Astrocyte (in vitro differentiated cells and primary cell): Measurements from ENCODE around the gene NAT9. TPM values are rescaled to one million over a fixed set of nuclear protein-coding genes. Genes with fewer than 3 reads are reported as not detected.

Experiments used
- DNase-seq: peaks from one replicate; pipeline ENCODE4 v3.0.0-alpha.2; 2010; ENCODE audit warnings: low read depth
- FAIRE-seq: peaks from 2 replicates; lab custom pipeline; 2011; peaks lifted over from hg19 to GRCh38; lab: Jason Lieb, UNC
- H2AFZ ChIP-seq: 2 replicates; pipeline ENCODE4 v1.6.0; 2012; ENCODE audit warnings: low read depth, low read length, inconsistent platforms
- H3K27ac ChIP-seq: 2 replicates; pipeline ENCODE4 v1.5.1; 2011; ENCODE audit warnings: low read depth, low read length, inconsistent platforms
- H3K27me3 ChIP-seq: 2 replicates; pipeline ENCODE4 v1.6.0; 2011; ENCODE audit warnings: low read length, inconsistent platforms; ENCODE audit not compliant: insufficient read depth
- H3K36me3 ChIP-seq: 2 replicates; pipeline ENCODE4 v1.5.1; 2011; ENCODE audit warnings: low read length, inconsistent platforms; ENCODE audit not compliant: insufficient read depth
- H3K4me1 ChIP-seq: 2 replicates; pipeline ENCODE4 v1.5.1; 2011; ENCODE audit warnings: low read length, inconsistent platforms; ENCODE audit not compliant: insufficient read depth
- H3K4me2 ChIP-seq: 2 replicates; pipeline ENCODE4 v1.6.0; 2012; ENCODE audit warnings: low read length, inconsistent platforms
- H3K4me3 ChIP-seq: 2 replicates; pipeline ENCODE4 v1.5.1; 2011; ENCODE audit warnings: low read depth, mild to moderate bottlenecking, low read length, inconsistent platforms; ENCODE audit not compliant: insufficient read depth
- H3K79me2 ChIP-seq: 2 replicates; pipeline ENCODE4 v1.6.0; 2012; ENCODE audit warnings: mild to moderate bottlenecking, low read length, inconsistent platforms; ENCODE audit not compliant: insufficient read depth
- H3K9ac ChIP-seq: 2 replicates; pipeline ENCODE4 v1.6.0; 2012; ENCODE audit warnings: mild to moderate bottlenecking, low read length, inconsistent platforms
- H3K9me3 ChIP-seq: 2 replicates; pipeline ENCODE4 v1.5.1; 2012; ENCODE audit warnings: low read depth, mild to moderate bottlenecking, low read length, inconsistent platforms; ENCODE audit not compliant: insufficient read depth
- H4K20me1 ChIP-seq: 2 replicates; pipeline ENCODE4 v1.6.0; 2012; ENCODE audit warnings: low read length, inconsistent platforms; ENCODE audit not compliant: insufficient read depth
- H3K27ac Mint-ChIP-seq: one replicate; pipeline ENCODE4 v1.8.0; 2021; ENCODE audit warnings: mild to moderate bottlenecking, mixed read lengths; ENCODE audit not compliant: unreplicated experiment
- H3K27me3 Mint-ChIP-seq: one replicate; pipeline ENCODE4 v1.8.0; 2021; ENCODE audit warnings: low read depth, mixed read lengths; ENCODE audit not compliant: unreplicated experiment
- H3K36me3 Mint-ChIP-seq: one replicate; pipeline ENCODE4 v1.8.0; 2021; ENCODE audit warnings: low read depth, mixed read lengths; ENCODE audit not compliant: unreplicated experiment
- H3K4me1 Mint-ChIP-seq: one replicate; pipeline ENCODE4 v1.8.0; 2021; ENCODE audit warnings: low read depth, mixed read lengths; ENCODE audit not compliant: unreplicated experiment
- H3K4me3 Mint-ChIP-seq: one replicate; pipeline ENCODE4 v1.8.0; 2021; ENCODE audit warnings: mild to moderate bottlenecking, moderate library complexity, mixed read lengths; ENCODE audit not compliant: unreplicated experiment
- H3K9me3 Mint-ChIP-seq: one replicate; pipeline ENCODE4 v1.8.0; 2021; ENCODE audit warnings: mild to moderate bottlenecking, mixed read lengths; ENCODE audit not compliant: unreplicated experiment
- EZH2 ChIP-seq: IDR thresholded peaks from 2 replicates; pipeline ENCODE4 v1.6.1; 2012; ENCODE audit warnings: mild to moderate bottlenecking, low read length, inconsistent platforms; ENCODE audit not compliant: insufficient read depth
- total RNA-seq: library from RNA; stranded (reverse); gene quantifications from 2 replicates; pipeline ENCODE4 v1.2.1, GENCODE V29; 2021
- TF ChIP-seq, protein P1 (sequence below): IDR thresholded peaks from 2 replicates; pipeline ENCODE4 v1.5.1; 2011; ENCODE audit warnings: low read depth, mild to moderate bottlenecking, inconsistent platforms, low read length, moderate library complexity; ENCODE audit not compliant: insufficient read depth

NAT9 gene
- total RNA-seq, 1 donor from 2014 or later, result 58.4 TPM

DNA sequence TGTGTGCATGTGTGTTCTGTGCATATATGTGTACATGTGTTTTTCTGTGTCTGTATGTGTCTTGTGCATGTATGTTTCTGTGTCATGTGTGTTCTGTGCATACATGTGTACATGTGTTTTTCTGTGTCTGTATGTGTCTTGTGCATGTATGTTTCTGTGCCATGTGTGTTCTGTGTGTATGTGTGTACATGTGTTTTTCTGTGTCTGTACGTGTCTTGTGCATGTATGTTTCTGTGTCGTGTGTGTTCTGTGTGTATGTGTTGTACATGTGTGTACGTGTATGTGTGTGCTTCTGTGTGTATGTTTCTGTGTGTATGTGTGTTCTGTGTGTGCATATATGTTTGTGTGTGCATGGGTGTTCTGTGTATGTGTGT, 47.5 kb downstream of the NAT9 start:
- H3K27me3 Mint-ChIP-seq, result peaks cover 18% of the 10 kb centered on the region
- no peaks in the 10 kb centered on the region for H3K36me3 Mint-ChIP-seq
- Histone ChIP-seq H3K4me1 (no peaks in the 10 kb centered on the region), H3K79me2 (no peaks in the 10 kb centered on the region), H4K20me1 (no peaks in the 10 kb centered on the region), H3K4me3 (no peak overlapping the region), H3K36me3 (no peaks in the 10 kb centered on the region), H3K27me3 (peaks cover 4% of the 10 kb centered on the region), H3K9me3 (peaks cover 11% of the 10 kb centered on the region), H3K9ac (no peak overlapping the region), H3K4me2 (no peak overlapping the region), H2AFZ (no peak overlapping the region), H3K27ac (no peak overlapping the region)
- TF ChIP-seq, protein P1, sequence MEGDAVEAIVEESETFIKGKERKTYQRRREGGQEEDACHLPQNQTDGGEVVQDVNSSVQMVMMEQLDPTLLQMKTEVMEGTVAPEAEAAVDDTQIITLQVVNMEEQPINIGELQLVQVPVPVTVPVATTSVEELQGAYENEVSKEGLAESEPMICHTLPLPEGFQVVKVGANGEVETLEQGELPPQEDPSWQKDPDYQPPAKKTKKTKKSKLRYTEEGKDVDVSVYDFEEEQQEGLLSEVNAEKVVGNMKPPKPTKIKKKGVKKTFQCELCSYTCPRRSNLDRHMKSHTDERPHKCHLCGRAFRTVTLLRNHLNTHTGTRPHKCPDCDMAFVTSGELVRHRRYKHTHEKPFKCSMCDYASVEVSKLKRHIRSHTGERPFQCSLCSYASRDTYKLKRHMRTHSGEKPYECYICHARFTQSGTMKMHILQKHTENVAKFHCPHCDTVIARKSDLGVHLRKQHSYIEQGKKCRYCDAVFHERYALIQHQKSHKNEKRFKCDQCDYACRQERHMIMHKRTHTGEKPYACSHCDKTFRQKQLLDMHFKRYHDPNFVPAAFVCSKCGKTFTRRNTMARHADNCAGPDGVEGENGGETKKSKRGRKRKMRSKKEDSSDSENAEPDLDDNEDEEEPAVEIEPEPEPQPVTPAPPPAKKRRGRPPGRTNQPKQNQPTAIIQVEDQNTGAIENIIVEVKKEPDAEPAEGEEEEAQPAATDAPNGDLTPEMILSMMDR, result no peak
- TF ChIP-seq EZH2, result no peak
- no peak for DNase-seq
- no peaks in the 10 kb centered on the region for H3K4me1 Mint-ChIP-seq
- no peak overlapping the region for H3K4me3 Mint-ChIP-seq
- no peaks in the 10 kb centered on the region for H3K9me3 Mint-ChIP-seq
- no peak overlapping the region for H3K27ac Mint-ChIP-seq
- peak; percentile 13 for FAIRE-seq

DNA sequence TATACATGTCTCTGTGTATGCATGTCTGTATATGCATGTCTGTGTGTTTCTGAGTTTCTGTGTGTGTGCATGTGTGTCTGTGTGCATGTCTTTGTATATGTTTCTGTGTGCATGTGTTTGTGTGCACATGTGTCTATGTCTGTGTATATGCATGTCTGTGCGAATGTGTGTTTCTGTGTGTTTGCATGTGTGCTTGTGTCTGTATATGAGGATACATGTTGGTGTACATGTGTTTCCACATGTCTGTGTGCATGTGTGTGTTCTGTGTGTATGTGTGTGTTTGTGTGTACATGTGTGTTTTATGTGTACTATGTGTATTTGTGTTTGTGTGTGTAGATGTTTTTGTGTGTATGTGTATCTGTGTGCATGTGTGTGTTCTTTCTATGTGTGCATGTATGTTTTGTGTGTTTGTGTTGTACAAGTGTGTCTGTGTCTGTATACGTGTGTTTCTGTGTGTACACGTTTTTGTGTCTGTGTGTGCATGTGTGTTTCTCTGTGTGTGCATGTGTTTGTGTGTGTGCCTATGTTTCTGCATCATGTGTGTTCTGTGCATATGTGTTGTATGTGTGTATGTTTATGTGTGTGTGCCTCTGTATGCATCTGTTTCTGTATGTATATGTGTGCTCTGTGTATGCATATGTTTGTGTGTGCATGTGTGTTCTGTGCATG, 48.0 kb downstream of the NAT9 start:
- TF ChIP-seq, protein P1, result no peak
- no peak for TF ChIP-seq EZH2
- H3K36me3 Mint-ChIP-seq, result no peaks in the 10 kb centered on the region

DNA sequence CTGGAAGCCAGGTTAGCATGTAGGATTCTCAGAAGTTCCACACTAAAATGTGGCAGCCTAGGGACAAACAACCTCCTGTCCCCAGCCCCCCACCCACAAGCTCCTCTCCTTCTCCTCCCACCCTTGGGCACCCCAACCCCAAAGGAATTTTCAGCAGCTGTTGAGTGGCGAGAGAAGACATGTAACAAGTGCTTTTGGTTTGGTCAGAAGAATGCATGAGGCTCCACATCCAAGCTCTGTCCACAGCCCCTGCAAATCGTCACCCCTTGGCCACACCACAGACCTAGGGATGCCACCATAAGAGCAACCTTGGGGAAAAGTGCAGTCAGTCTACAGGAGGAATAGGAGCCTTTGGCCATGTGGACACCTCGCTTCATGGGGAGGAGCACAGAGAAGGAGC, 51.0 kb downstream of the NAT9 start:
- Histone ChIP-seq H3K4me2 (no peak overlapping the region), H3K27me3 (peaks cover 4% of the 10 kb centered on the region), H4K20me1 (no peaks in the 10 kb centered on the region), H3K36me3 (no peaks in the 10 kb centered on the region), H3K4me3 (no peak overlapping the region), H3K27ac (no peak overlapping the region), H3K4me1 (no peaks in the 10 kb centered on the region), H3K9ac (no peak overlapping the region), H2AFZ (no peak overlapping the region), H3K9me3 (peaks cover 11% of the 10 kb centered on the region), H3K79me2 (no peaks in the 10 kb centered on the region)
- H3K4me3 Mint-ChIP-seq, result no peak overlapping the region
- FAIRE-seq, result no peak
- peaks cover 27% of the 10 kb centered on the region for H3K27me3 Mint-ChIP-seq
- TF ChIP-seq EZH2, result no peak
- TF ChIP-seq, protein P1, result no peak
- no peaks in the 10 kb centered on the region for H3K4me1 Mint-ChIP-seq
- H3K36me3 Mint-ChIP-seq, result no peaks in the 10 kb centered on the region
- H3K9me3 Mint-ChIP-seq, result no peaks in the 10 kb centered on the region
- H3K27ac Mint-ChIP-seq, result no peak overlapping the region
- DNase-seq, result no peak

More for the DNA sequence above, 48.0 kb downstream of the NAT9 start:
- H3K4me1 Mint-ChIP-seq, result no peaks in the 10 kb centered on the region
- no peaks in the 10 kb centered on the region for H3K9me3 Mint-ChIP-seq
- Histone ChIP-seq H3K27ac (no peak overlapping the region), H3K79me2 (no peaks in the 10 kb centered on the region), H3K9ac (no peak overlapping the region), H4K20me1 (no peaks in the 10 kb centered on the region), H3K36me3 (no peaks in the 10 kb centered on the region), H3K27me3 (peaks cover 4% of the 10 kb centered on the region), H3K9me3 (peaks cover 11% of the 10 kb centered on the region), H3K4me2 (no peak overlapping the region), H2AFZ (no peak overlapping the region), H3K4me3 (no peak overlapping the region), H3K4me1 (no peaks in the 10 kb centered on the region)
- H3K4me3 Mint-ChIP-seq, result no peak overlapping the region
- H3K27me3 Mint-ChIP-seq, result peaks cover 18% of the 10 kb centered on the region
- FAIRE-seq, result no peak
- DNase-seq, result no peak
- no peak overlapping the region for H3K27ac Mint-ChIP-seq
